Mesothelial cell of epicardium (in vitro differentiated cells): ENCODE measurements around the gene DIS3L2. TPM values are rescaled to one million over a fixed set of nuclear protein-coding genes. Genes with fewer than 3 reads are reported as not detected.

Experiments used
- DNase-seq, 2 experiments: peaks; one replicate each; pipeline ENCODE4 v3.0.0; 2021; ENCODE audit warnings: low spot score in 2 of 2; ENCODE audit not compliant: unreplicated experiment in 2 of 2
- H3K27ac Mint-ChIP-seq: 2 replicates; pipeline ENCODE4 v1.8.0; 2021; ENCODE audit warnings: mixed read lengths
- H3K27me3 Mint-ChIP-seq: 2 replicates; pipeline ENCODE4 v1.8.0; 2021; ENCODE audit warnings: low read depth, mixed read lengths
- H3K36me3 Mint-ChIP-seq: 2 replicates; pipeline ENCODE4 v1.8.0; 2021; ENCODE audit warnings: mixed read lengths
- H3K4me1 Mint-ChIP-seq: 2 replicates; pipeline ENCODE4 v1.8.0; 2021; ENCODE audit warnings: mixed read lengths
- H3K4me3 Mint-ChIP-seq: 2 replicates; pipeline ENCODE4 v1.8.0; 2021; ENCODE audit warnings: mild to moderate bottlenecking, moderate library complexity, mixed read lengths
- H3K9me3 Mint-ChIP-seq: 2 replicates; pipeline ENCODE4 v1.8.0; 2021; ENCODE audit warnings: mixed read lengths
- CTCF ChIP-seq: fragments of 200-600 bp; sonication (generic); IDR thresholded peaks from one replicate; pipeline ENCODE4 v1.5.0; 2021; ENCODE audit warnings: antibody characterized with exemption; ENCODE audit not compliant: unreplicated experiment
- total RNA-seq: library from RNA; stranded (reverse); gene quantifications from 3 replicates; pipeline ENCODE4 v1.2.1, GENCODE V29; 2021

The DIS3L2 gene
- total RNA-seq, 1 donor from 2014 or later = 74.4 TPM

GRCh38 chr2:232340171-232340935, 378.8 kb downstream of the DIS3L2 start:
- H3K27me3 Mint-ChIP-seq = no peaks in the 10 kb centered on the region
- no peak overlapping the region for H3K27ac Mint-ChIP-seq
- no peak for DNase-seq
- H3K4me1 Mint-ChIP-seq = peaks cover 2% of the 10 kb centered on the region
- no peak for TF ChIP-seq CTCF
- peaks cover 4% of the 10 kb centered on the region for H3K36me3 Mint-ChIP-seq
- H3K9me3 Mint-ChIP-seq = no peaks in the 10 kb centered on the region
- H3K4me3 Mint-ChIP-seq = no peak overlapping the region

GRCh38 chr2:232341061-232341738, 379.7 kb downstream of the DIS3L2 start:
- no peaks in the 10 kb centered on the region for H3K9me3 Mint-ChIP-seq
- no peaks in the 10 kb centered on the region for H3K27me3 Mint-ChIP-seq
- peaks cover 2% of the 10 kb centered on the region for H3K4me1 Mint-ChIP-seq
- no peak for TF ChIP-seq CTCF
- H3K27ac Mint-ChIP-seq = no peak overlapping the region
- no peak for DNase-seq
- peaks cover 4% of the 10 kb centered on the region for H3K36me3 Mint-ChIP-seq
- no peak overlapping the region for H3K4me3 Mint-ChIP-seq

- H3K4me3 Mint-ChIP-seq = no peak overlapping the region
- DNase-seq = no peak
- H3K9me3 Mint-ChIP-seq = no peaks in the 10 kb centered on the region
- peaks cover 4% of the 10 kb centered on the region for H3K36me3 Mint-ChIP-seq
- TF ChIP-seq CTCF = no peak
- no peaks in the 10 kb centered on the region for H3K27me3 Mint-ChIP-seq
- no peak overlapping the region for H3K27ac Mint-ChIP-seq
- peaks cover 2% of the 10 kb centered on the region for H3K4me1 Mint-ChIP-seq
Observed at GRCh38 chr2:232341739-232342126, 380.2 kb downstream of the DIS3L2 start.

GRCh38 chr2:232342635-232343565, 381.4 kb downstream of the DIS3L2 start:
- no peak overlapping the region for H3K4me3 Mint-ChIP-seq
- H3K4me1 Mint-ChIP-seq = peaks cover 2% of the 10 kb centered on the region
- H3K27ac Mint-ChIP-seq = no peak overlapping the region
- H3K36me3 Mint-ChIP-seq = peaks cover 4% of the 10 kb centered on the region
- H3K27me3 Mint-ChIP-seq = no peaks in the 10 kb centered on the region
- DNase-seq = no peak
- H3K9me3 Mint-ChIP-seq = peaks cover 3% of the 10 kb centered on the region
- TF ChIP-seq CTCF = no peak

GRCh38 chr2:232343821-232344220, 382.3 kb downstream of the DIS3L2 start:
- Mint-ChIP-seq H3K27me3 (peaks cover 2% of the 10 kb centered on the region), H3K9me3 (peaks cover 7% of the 10 kb centered on the region), H3K27ac (no peak overlapping the region), H3K4me3 (no peak overlapping the region), H3K36me3 (peaks cover 4% of the 10 kb centered on the region), H3K4me1 (peaks cover 2% of the 10 kb centered on the region)
- no peak for TF ChIP-seq CTCF
- no peak for DNase-seq
